ENCODE results near the gene RHBDF2. TPM values are rescaled to one million over a fixed set of nuclear protein-coding genes. Genes with fewer than 3 reads are reported as not detected.

Gene RHBDF2
- total RNA-seq, 4 donors from 2014 or later: 45.9 to 82.6 (median 52.6) TPM

DNA sequence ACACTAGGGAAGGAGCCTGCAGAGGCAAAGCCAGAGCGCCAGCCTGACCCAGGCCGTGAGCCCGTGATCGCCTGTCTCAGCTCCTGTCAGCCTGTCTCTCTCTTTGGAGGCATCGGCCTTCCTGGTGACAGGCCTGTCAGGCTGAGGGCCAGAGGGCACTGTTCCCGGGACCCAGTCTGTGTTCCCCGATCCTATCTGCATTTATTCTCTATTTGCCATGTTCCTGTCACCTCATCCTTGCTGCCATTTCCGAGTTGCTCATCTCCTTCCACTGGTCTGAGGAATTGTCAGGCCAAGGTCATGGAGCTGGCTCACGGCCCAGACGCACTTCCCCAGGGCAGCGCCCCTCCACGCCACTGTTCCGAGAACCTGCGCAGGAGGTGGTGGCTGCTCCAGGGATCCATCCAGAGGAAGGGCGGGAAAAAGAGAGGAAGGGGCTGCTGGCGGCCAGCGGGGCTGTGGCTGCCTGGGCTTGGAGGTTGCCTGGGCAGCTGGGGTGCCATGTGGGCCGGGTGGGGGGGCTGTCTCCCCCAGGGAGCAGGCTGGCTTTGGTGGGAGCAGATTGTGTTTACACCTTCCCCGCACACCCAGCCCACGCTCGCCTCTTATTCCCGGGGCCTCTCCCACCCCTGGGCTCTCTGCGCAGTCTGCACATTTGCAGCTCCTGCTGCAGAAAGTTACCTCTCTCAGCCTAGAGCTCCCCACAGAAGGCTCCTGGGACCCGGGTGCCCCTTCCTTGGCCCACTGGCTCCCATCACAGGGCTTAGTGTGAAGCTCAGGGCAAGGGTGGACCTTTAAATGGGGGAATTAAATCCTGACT, 43.5 kb upstream of the RHBDF2 start:
- 60% methylated on average over 18 of the region's 24 CpGs for WGBS
- H3K36me3 ChIP-seq: no peaks in the 10 kb centered on the region
- no peaks in the 10 kb centered on the region for H3K9me3 ChIP-seq
- no peak for DNase-seq (ENCODE audit: low spot score in 2 of 2)
- H3K27me3 ChIP-seq: no peaks in the 10 kb centered on the region
- peak overlapping the region; percentile 20 for H3K27ac ChIP-seq
- no peak overlapping the region for H3K4me3 ChIP-seq
- no peak for TF ChIP-seq EP300 (IDR thresholded peaks at IDR 0.05)
- TF ChIP-seq, protein P1, sequence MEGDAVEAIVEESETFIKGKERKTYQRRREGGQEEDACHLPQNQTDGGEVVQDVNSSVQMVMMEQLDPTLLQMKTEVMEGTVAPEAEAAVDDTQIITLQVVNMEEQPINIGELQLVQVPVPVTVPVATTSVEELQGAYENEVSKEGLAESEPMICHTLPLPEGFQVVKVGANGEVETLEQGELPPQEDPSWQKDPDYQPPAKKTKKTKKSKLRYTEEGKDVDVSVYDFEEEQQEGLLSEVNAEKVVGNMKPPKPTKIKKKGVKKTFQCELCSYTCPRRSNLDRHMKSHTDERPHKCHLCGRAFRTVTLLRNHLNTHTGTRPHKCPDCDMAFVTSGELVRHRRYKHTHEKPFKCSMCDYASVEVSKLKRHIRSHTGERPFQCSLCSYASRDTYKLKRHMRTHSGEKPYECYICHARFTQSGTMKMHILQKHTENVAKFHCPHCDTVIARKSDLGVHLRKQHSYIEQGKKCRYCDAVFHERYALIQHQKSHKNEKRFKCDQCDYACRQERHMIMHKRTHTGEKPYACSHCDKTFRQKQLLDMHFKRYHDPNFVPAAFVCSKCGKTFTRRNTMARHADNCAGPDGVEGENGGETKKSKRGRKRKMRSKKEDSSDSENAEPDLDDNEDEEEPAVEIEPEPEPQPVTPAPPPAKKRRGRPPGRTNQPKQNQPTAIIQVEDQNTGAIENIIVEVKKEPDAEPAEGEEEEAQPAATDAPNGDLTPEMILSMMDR (IDR thresholded peaks at IDR 0.05): no peak
- TF ChIP-seq POLR2AphosphoS5 (IDR thresholded peaks at IDR 0.05): no peak
- TF ChIP-seq POLR2A (IDR thresholded peaks at IDR 0.05): no peak
- H3K4me1 ChIP-seq: peaks cover 78% of the 10 kb centered on the region

DNA sequence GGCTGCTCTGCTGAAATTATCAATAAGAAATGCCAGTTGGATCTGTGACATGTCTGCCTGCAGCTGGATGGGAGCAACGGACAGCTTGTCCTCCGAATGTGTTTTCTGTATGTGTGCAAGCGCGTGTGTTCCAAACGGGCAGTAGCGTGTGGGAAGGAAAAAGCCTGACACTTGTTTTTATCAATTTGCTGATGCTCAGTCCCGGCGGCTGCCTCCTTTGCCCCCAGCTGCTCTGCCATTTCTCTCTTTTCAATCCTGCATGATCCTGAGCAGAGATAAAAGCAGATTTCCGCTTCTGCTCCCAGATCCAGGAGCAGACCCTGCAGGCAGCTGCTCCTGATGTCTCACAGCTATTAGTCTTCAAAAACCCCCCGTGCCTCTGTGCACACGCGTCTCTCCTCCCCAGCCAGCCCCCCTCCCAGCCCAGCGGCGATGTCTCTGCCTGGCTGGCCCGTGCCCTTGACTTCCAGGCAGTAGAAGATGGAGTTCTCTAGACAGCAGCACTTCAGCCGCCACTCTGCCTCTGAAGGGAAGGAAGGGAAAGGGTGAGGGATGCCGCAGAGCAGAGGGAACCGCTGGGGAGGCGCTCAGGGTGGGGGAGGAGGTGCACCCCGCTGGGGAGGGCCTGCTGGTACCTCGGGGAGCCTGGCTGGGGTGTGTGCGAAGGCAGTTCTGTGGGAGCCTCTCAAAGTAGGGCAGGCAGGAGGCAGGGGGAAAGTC, 42.8 kb upstream of the RHBDF2 start:
- no peaks in the 10 kb centered on the region for H3K27me3 ChIP-seq
- no peaks in the 10 kb centered on the region for H3K36me3 ChIP-seq
- H3K4me3 ChIP-seq: no peak overlapping the region
- DNase-seq (ENCODE audit: low spot score in 2 of 2): peak in 1 of 2 donors; percentile 61
- WGBS: 32% methylated on average over 22 of the region's 22 CpGs
- no peak for TF ChIP-seq POLR2AphosphoS5 (IDR thresholded peaks at IDR 0.05)
- TF ChIP-seq EP300 (IDR thresholded peaks at IDR 0.05): no peak
- TF ChIP-seq, protein P1 (IDR thresholded peaks at IDR 0.05): no peak
- no peak for TF ChIP-seq POLR2A (IDR thresholded peaks at IDR 0.05)
- H3K27ac ChIP-seq: peak overlapping the region; percentile 20
- H3K9me3 ChIP-seq: no peaks in the 10 kb centered on the region
- peaks cover 85% of the 10 kb centered on the region for H3K4me1 ChIP-seq

DNA sequence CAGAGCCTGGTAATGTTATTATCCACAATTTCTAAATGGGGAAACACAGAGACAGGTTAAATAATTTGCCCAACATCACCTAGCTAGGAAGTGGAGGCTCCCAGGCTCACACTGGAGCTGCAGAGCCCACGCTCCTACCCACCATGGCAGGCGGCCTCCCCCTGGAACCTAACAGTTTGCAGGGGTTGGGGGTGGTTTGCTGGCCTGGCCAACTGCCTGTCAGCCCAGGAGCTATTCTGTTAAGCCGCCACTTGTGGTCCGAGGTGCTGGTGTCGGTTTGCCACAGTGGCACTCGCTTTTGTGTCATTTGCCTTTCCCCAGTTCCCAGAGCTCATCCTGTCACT, 42.2 kb upstream of the RHBDF2 start:
- H3K9me3 ChIP-seq: no peaks in the 10 kb centered on the region
- 97% methylated on average over 6 of the region's 6 CpGs for WGBS
- DNase-seq (ENCODE audit: low spot score in 2 of 2): no peak
- H3K27me3 ChIP-seq: no peaks in the 10 kb centered on the region
- TF ChIP-seq EP300 (IDR thresholded peaks at IDR 0.05) (no peak), POLR2A (IDR thresholded peaks at IDR 0.05) (no peak), POLR2AphosphoS5 (IDR thresholded peaks at IDR 0.05) (no peak)
- TF ChIP-seq, protein P1 (IDR thresholded peaks at IDR 0.05): no peak
- H3K4me1 ChIP-seq: peaks cover 88% of the 10 kb centered on the region
- H3K36me3 ChIP-seq: no peaks in the 10 kb centered on the region
- H3K27ac ChIP-seq: peak overlapping the region; percentile 16
- no peak overlapping the region for H3K4me3 ChIP-seq

DNA sequence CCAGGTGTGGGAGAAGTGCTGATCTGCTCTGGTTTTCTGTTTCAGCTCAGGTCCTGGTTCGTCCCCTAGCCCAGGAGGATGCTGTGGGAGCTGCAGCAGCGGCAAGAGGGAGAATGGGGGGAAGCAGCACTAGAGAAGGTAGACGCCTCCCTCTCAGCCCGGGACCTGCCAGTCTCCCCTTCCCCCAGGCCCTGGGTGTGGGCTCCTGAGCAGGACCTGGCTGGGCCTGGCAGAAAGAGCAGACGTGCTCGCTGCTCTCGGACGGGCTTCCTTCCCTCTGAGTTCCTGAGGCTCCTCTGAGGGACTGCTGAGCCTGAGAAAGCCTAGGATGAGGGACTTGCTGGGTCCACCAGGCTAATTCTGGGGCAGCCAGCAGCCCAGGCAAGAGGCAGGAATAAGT, 41.8 kb upstream of the RHBDF2 start:
- no peak for DNase-seq (ENCODE audit: low spot score in 2 of 2)
- H3K27me3 ChIP-seq: peaks cover 3% of the 10 kb centered on the region
- H3K36me3 ChIP-seq: no peaks in the 10 kb centered on the region
- 73% methylated on average over 2 of the region's 8 CpGs for WGBS
- no peaks in the 10 kb centered on the region for H3K9me3 ChIP-seq
- H3K27ac ChIP-seq: no peak overlapping the region
- TF ChIP-seq, protein P1 (IDR thresholded peaks at IDR 0.05): no peak
- TF ChIP-seq POLR2A (IDR thresholded peaks at IDR 0.05) (no peak), POLR2AphosphoS5 (IDR thresholded peaks at IDR 0.05) (no peak), EP300 (IDR thresholded peaks at IDR 0.05) (no peak)
- no peak overlapping the region for H3K4me3 ChIP-seq
- H3K4me1 ChIP-seq: peaks cover 88% of the 10 kb centered on the region

DNA sequence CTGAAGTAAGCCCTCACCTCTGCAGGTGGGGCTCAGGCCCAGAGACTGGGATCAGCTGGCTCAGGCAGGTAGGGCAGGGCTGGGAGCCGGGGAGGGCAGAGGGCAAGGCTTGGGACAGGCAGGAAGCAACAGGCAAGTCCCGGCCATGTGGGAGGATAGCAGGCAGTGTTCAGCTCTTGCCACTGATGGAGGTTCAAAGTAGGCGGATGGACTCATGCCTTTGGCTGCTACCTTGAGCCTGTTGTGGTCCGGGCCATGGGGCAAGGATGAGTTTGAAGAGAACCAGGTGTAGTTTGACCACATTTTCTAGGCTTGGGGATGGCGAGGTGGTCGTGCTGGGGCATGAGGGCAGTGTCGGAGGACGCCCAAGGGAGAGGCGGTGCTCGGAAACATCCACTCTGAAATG, 41.3 kb upstream of the RHBDF2 start:
- no peaks in the 10 kb centered on the region for H3K36me3 ChIP-seq
- H3K9me3 ChIP-seq: no peaks in the 10 kb centered on the region
- peaks cover 89% of the 10 kb centered on the region for H3K4me1 ChIP-seq
- TF ChIP-seq EP300 (IDR thresholded peaks at IDR 0.05) (no peak), POLR2AphosphoS5 (IDR thresholded peaks at IDR 0.05) (no peak), POLR2A (IDR thresholded peaks at IDR 0.05) (no peak)
- TF ChIP-seq, protein P1 (IDR thresholded peaks at IDR 0.05): no peak
- peaks cover 6% of the 10 kb centered on the region for H3K27me3 ChIP-seq
- no peak overlapping the region for H3K4me3 ChIP-seq
- 82% methylated on average over 10 of the region's 10 CpGs for WGBS
- no peak for DNase-seq (ENCODE audit: low spot score in 2 of 2)
- no peak overlapping the region for H3K27ac ChIP-seq

Data from suprapubic skin (tissue), 4 donors.